HL-60/S4 treated with retinoic acid at 250 ng/mL for 4 days and 3 days (cell line): ENCODE measurements around the gene DAG1.

Experiments used
- in situ Hi-C: fragments of 300-500 bp; cut with MboI; formaldehyde crosslinking; loops from 2 replicates; pipeline ENCODE4 v1.7.0; 2022; ENCODE audit warnings: low sequenced_read_pairs

The DAG1 gene

DNA sequence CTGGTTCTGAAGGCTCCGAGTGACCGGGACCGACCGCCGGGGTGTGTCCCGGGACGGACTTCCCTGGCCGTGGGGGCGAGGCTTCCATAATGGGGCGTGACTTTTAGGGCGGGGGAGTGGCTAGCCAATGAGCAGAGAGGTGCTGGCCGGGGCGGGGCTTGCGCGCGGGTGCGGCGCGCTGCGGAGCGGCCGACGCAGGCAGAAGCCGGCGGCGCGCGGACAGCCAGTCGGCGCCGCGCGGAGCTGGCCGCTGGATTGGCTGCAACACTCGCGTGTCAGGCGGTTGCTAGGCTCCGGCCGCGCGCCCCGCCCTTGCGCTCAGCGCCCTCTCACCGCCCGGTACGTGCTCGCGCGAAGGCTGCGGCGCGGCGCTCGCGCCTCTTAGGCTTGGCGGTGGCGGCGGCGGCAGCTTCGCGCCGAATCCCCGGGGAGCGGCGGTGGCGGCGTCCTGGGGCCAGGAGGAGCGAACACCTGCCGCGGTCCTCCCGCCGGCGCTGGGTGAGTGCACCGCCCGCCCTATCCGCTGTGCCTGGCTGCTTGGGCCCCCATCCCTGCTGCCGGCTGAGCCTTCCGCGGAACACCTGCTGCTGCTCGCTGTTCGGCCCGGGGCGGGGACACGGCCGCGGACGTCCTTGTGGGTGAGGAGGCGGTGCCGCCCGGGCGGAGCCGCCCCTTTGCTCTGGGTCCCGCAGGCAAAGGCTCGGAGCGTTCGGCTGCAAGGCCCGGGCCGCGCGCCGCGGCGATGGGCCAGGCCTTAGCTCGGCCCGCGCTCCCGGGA, at the start of gene DAG1:
Gene DAG1, plus strand, starts transcription at position 332 of the 778 bp plus-strand sequence. CDS start 40,268 bp downstream, outside the sequence.
- in situ Hi-C loops = no loop called here

DNA sequence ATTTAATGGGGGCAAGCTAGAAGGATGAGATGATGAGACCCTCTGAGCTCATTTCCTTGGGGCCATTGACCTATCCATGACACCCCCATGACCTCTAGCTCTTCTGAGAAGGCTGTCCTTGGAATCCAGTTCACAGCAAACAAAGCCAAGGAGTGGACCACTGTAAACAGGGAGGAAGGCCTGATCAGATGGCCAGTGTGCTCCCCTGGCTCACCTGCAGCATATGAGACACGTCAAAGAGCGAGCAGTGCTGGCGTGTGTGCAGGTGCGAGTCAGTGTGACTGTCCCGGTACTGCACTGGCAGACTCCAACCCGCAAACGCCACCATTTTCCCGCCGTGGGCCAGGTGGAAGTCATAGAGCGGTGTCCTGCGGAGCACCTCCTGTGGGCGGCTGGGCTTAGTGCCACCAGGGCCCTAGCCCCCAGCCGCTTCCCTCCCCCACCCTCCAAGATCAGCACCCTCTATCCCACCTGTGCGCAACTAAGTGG, 48.1 kb upstream of the DAG1 start:
- in situ Hi-C loops = loop anchor here (10.0 kb wide), 1 partner anchor 77 kb away; the partner anchor contains the start of gene USP4

DNA sequence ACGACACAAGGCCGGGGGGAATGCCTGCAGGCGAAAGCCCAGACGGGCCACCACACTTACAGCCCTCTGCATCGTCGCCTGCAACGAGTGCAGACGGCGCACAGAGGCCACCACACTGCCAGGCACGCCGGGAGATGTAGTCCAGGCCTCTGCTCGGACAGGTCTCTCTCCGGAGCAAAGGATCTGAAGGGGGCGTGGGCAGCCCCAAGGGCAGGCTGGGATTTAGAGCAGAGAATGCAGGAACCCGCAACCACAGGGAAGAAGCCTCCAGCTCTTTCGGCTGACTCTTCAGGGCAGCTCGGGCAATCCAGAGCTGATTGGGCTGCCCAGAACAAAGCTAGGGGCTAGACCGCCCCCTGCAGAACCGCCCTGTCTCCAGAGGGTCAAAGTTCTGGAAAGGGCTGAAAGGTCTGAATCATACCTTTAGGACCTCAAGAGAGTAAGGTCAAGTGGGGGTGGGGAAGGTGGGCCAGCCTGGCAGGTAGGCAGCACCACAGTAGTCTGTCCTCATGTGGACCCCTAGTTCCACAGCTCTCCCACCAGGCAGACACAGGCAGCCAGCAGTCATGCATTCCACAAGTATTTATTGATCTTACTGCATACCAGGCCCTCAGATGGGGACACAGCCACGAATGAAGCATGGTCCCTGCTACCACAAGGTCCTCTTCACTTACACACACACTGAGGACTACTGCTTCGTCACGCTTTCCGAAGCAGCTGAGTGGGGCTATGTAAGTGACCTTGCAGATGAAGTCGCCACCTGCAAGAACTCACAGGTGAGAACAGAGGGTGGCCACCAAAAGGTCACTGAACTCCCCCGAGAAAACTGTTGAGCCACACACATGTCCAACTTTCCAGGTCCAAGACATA, 47.5 kb upstream of the DAG1 start, which contains the start of gene AMT:
Gene AMT, minus strand, starts transcription at position 95 of the 870 bp plus-strand sequence. Its CDS starts 23 bp downstream, at position 72.
- in situ Hi-C loops = loop anchor here (10.0 kb wide), 1 partner anchor 78 kb away; the partner anchor contains the start of gene USP4

DNA sequence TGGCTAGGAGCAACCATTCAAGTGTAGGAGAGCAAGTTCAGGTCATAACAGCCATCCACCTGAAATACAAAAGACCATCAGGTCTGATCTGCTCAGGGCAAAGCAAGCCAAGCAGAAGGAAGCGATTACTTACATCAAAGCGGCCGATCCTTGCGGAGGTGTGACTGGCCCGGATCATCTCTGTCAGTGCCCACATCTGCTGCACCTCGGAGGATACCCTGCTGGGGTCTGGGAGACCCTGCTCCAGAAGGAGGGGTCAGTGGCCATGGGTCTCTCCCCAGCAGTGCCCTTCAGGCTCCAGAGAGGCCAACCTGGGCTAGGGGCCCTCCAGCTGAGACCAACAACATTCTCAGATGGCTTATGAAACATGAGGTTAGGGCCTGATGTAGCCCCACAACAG, 45.3 kb upstream of the DAG1 start:
- in situ Hi-C loops = loop anchor here (10.0 kb wide), 1 partner anchor 80 kb away; the partner anchor contains the start of gene USP4

DNA sequence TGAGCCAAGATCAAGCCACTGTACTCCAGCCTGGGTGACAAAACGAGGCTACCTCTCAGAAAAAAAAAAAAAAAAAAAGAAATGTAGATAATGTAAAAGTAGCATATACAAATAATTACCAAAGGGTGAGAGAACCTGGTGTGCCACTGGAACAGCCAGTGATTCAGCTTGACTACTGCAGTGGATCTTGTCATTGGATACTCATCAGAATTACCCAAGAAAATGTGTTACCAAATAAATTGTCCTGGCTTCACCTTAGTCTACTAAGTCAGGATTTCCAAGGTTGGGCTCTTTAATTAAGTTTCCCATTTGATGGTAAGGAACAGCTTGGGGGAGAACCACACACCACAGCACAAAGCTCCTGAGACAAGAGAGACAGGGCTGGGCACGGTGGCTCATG, 42.5 kb upstream of the DAG1 start:
- in situ Hi-C loops = loop anchor here (10.0 kb wide), 1 partner anchor 83 kb away; the partner anchor contains the start of gene USP4

DNA sequence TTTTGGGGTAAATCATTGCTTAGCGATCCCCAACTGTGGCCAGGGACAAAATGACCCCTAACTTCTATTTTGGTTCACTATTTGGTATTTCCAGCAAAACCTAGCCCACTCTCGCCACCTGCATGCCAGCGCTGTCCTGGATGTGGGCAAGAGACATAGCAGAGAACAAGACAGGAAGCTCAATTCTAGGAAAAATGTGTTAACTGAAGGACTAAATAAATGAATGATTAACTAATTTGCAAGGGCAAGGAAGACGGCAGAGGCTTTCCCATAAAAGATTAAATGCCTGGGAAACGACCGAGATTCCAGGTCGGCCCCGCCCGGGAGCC, 41.4 kb upstream of the DAG1 start:
- in situ Hi-C loops = loop anchor here (10.0 kb wide), 1 partner anchor 84 kb away; the partner anchor contains the start of gene USP4

DNA sequence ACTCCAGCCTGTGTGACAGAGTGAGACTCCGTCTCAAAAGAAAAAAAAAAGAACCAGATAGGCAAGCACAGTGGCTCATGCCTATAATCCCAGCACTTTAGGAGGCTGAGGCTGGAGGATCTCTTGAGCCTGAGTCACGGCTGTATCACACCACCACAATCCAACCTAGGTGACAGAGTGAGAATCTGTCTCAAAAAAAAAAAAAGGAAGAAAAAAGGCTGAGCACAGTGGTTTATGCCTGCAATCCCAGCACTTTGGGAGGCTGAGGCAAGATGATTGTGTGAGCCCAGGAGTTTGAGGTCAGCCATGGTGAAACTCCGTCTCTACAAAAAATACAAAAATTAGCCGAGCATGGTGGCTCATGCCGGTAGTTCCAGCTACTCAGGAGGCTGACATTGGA, 35.3 kb upstream of the DAG1 start:
- in situ Hi-C loops = no loop called here

DNA sequence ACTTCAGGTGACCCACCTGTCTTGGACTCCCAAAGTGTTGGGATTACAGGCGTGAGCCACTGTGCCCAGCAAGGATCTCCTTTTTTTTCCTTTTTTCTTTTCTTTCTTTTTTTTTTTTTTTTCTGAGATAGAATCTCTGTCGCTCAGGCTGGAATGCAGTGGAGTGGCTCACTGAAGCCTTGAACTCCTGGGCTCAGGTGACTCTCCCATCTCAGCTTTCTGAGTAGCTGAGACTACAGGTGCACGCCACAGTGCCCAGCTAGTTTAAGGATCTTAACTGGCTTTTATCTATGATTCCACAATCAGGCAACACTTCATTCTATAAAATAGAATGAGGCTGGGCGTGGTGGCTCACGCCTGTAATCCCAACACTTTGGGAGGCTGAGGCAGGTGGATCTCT, 24.7 kb upstream of the DAG1 start:
- in situ Hi-C loops = no loop called here

DNA sequence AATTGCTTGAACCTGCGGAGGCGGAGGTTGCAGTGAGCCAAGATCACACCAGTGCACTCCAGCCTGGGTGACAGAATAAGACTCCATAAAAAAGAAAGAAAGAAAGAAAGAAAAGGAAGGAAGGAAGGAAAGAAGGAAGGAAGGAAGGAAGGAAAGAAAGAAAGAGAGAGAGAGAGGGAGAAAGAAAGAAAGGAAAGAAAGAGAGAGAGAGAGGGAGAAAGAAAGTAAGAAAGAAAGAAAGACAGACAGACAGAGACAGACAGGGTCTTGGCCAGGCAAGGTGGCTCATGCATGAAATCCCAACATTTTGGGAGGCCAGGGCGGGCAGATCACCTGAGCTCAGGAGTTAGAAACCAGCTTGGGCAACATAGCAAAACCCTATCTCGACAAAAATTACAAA, 16.4 kb upstream of the DAG1 start:
- in situ Hi-C loops = no loop called here

DNA sequence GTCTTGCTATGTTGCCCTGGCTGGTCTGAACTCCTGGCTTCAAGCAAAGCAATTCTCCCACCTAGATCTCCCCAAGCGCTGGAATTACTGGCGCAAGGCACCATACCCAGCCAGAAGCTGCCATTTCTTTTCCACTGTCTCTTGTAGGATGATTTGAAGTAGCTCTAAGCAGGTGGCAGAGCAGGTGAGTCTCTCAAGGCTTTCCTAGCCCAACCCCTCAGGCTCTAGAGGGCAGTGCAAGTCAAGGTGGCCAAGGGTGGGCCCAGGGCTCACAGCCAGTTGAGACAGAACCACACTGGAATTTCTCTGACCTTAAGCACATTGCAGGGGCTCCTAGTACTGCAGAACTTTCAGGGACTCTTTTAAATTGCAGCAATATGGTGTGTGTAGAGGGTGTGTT, 15.6 kb upstream of the DAG1 start:
- in situ Hi-C loops = no loop called here

DNA sequence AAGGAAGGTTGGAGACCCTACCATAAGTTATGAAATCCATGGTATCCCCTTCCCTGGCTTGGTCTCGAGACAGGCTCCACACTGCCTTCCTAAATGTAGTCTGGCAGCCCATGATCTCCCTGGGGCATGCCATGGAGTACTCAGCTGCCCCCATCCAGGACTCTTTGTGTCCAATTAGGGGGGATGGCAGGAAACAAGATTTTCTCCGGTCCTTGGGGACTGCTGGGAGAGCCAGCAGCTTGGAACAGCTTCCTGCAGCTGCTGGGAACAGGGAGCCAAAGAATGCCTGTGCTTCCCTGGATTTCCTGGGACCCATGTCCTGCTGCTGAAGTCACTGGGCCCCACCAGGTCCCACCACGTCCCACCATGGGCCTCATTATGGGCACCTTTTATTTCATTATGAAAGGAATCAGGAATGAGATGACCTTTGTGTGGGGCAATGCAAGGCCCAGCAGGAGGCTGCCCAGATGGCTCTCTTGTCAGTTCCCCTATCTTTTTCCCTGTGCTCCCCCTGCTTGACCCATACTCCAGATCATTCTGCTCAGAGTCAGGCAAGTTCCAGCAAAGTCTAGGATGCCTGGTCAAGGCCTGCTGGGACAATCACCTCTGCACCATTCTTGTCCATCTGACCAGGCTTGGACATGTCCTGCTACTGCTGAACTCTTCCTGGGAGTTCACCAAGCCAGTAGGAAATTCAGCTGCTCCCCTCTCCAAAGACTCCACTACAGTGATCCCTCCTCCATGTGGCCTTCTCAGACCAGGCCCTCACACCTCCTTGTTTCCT, 15.0 kb upstream of the DAG1 start:
- in situ Hi-C loops = no loop called here

DNA sequence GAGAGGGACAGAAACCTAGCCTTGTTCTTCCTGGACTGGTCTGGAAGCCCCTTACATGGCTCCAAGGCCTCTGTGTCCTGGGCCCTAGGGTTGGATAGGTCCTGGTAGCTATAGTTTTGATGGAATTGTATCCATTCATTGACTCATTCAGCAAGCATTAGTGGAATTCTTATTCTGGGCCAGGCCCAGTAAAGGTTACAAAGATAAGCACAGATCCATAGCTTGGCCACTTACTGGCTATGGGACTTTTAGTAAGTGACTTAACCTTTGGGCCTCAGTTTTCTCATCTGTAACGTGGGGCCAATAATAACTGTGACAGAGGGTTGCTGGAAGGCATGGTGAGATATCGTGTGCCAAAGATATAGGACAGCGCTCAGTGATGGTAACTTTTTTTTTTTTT, 13.6 kb upstream of the DAG1 start:
- in situ Hi-C loops = no loop called here

DNA sequence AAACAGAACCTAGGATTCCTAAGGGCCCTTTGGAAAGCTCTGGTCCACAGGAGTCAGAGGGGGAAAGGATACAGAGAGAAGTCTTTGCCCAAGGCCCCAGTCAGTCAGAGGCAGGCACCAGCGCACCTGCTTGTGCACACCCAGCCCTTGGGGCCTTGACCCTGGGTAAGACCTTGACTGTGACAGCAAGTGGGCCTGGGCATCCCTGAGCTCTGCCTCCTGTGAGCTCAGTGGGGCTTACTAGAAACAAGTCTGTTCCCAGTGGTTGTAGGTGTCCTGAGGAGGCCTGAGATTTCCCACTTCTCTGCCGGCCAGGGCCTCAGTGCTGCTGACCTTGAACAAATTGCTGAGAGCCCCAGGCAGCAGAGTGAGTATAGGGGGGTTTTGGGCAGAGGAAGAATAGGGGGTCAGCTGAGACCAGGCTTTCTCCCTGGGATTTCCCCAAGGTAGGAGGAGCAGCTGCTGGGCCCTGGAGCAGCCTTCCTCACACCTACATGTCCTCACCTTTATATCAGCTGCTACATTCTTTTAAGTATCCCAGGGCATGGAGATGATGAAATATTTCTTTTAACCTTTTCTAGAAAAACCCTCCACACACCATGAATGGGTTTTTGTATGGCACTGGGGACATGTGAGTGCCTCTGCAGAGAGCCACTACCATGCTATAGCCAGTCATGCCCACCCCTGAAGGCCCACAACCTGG, 9.7 kb upstream of the DAG1 start:
- in situ Hi-C loops = no loop called here

DNA sequence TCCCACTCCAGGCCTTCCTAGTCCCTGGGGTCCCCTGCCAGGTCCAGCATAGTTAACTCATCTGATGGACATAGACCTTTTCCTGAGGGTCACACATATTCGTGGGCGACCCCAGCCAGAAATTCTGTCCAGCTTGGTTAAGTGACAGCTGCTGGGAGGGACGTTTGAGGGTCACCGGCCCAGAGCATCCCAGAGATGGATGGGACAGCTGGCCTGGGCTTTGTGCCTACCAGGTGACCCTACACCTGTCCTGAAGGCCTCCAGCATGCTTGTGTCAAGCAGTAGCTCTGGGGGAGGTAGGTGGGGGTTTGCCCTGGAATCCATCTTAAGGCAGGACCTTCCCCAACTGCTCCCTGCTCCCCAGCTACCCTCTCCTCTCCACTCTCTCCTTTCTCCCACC, 9.1 kb upstream of the DAG1 start:
- in situ Hi-C loops = no loop called here

DNA sequence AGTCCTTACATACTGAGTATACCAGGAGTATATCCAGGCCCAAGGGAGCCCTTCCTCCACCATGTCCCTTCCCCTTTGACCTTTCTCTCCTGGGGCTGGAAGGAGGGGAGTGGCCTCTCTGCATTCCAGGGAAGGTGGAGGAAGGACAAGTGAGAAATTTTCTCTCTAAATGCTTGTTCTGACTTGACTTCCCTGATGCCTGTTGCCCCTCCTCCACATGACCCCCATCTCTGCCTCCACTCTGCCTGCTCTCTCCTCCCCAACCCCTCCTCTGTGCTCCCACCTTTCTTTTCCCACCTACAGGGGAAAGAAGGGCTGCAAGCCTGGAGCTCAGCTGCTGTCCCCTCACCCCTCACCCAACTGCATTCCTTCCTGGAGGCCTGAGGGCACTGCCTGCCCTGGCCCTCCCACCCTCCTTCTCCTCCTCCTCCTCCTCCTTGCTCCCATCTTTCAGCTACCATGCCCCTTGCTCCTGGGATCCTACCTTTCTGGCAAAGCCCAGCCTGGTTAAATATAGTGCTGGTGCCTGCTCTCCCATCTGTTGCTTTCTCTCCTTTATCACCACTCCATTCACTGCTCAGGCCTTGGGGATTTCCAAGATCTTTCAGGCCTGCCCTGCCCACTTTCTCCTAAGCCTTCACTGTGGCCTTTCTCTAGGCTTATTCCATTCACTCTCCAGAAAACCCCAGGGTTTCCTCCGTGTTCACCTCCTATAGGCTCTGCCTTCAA, 8.5 kb upstream of the DAG1 start:
- in situ Hi-C loops = no loop called here

DNA sequence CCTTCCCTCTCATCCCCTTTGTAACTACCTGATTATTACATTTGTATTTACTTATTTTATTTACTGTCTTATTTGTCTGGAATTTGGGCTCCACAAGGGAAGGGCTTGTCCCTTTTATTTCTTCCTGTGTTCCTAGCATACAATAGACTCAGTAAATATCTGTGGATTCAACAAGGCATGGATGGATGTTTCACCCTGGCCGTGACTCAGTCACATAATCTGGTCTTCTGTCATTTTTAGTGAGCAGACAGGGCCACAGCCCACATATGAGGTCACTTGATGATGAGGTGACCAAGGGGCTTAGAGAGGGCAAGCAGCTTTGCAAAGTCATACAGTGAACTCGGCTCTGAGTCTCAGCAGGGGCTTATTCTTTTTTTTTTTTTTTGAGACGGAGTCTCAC, 7.8 kb upstream of the DAG1 start:
- in situ Hi-C loops = no loop called here

DNA sequence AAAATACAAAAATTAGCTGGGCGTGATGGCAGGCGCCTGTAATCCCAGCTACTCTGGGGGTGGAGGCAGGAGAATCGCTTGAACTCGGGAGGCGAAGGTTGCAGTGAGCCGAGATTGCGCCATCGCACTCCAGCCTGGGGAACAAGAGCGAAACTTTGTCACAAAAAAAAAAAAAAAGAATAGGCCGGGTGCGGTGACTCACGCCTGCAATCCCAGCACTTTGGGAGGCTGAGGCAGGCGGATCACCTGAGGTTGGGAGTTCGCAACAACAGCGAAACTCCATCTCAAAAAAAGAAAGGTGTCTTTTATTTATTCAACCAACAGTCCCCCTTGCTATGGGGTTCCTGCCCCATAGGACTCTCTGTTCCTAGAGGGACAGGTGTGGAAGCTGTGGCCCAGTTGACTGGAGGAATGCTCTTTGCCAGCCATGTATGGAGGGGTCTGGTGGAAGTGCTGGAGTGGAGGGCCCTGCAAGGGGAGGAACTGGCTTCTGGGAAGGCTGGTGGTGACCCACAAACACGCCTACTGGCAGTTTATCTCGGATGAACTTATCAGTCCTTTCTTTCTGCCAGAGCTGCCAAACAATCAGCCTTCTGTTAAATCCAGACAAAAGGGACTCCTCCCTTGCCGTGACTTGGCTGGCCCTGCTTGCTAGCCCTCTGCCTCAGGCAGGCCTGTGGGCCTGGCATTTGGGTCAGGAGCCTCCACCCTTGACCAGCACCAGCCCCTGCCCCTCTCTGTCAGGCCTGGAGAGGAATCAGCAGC, 4.6 kb upstream of the DAG1 start:
- in situ Hi-C loops = no loop called here

DNA sequence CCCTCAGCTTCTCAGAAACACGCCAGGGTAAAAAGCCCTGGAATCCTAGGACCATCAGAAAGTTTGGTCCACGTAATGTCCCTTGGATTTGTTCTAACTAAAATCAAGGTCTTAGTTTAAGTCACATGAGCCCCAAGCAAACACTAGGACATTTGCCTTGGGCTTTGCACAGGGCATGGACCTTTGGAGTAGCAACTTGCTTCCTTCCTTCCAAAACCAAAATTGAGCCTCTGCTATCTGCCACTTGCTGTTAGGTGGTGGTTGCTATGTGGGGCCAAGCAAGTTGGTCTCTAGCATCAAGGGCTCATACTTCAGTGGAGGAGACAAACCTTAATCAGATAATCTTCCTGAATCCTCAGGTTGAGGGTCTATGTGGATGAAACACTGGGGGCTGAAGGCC, 4.0 kb upstream of the DAG1 start:
- in situ Hi-C loops = no loop called here
